ENCODE measurements around the gene BOD1L2. TPM values are rescaled to one million over a fixed set of nuclear protein-coding genes. Genes with fewer than 3 reads are reported as not detected.

Gene BOD1L2
- total RNA-seq, 2 donors from 2014 or later = not detected

DNA sequence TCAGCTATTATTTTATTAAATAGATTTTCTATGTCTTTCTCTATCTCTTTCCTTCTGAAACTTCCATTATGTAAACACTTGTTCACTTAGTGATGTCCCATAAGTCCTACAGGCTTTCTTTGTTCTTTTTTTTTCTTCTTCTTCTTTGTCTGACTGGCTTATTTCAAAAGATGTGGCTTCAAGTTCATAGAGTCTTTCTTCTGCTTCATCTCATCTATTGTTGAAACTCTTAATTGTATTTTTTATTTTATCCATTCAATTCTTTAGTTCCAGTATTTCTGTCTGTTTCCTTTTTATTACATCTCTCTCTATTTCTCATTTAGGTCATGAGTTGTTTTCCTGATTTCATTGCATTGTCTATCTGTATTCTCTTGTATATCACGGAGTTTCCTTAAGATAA, 38.5 kb downstream of the BOD1L2 start:
- DNase-seq (no peak), ATAC-seq (no peak)
- intact Hi-C loops (cut with DNase I) = no loop called here
- H3K36me3 ChIP-seq (replicated peaks in 1 of 2; ENCODE audit: insufficient read depth in 1 of 2, low read depth in 2 of 2) = no peaks in the 10 kb centered on the region
- peaks cover 0 to 12% (median 0%) of the 10 kb centered on the region in 3 donors for H3K9me3 ChIP-seq
- no peak overlapping the region for H3K4me3 ChIP-seq
- TF ChIP-seq POLR2A (IDR thresholded peaks at IDR 0.05) = no peak
- TF ChIP-seq, protein P1, sequence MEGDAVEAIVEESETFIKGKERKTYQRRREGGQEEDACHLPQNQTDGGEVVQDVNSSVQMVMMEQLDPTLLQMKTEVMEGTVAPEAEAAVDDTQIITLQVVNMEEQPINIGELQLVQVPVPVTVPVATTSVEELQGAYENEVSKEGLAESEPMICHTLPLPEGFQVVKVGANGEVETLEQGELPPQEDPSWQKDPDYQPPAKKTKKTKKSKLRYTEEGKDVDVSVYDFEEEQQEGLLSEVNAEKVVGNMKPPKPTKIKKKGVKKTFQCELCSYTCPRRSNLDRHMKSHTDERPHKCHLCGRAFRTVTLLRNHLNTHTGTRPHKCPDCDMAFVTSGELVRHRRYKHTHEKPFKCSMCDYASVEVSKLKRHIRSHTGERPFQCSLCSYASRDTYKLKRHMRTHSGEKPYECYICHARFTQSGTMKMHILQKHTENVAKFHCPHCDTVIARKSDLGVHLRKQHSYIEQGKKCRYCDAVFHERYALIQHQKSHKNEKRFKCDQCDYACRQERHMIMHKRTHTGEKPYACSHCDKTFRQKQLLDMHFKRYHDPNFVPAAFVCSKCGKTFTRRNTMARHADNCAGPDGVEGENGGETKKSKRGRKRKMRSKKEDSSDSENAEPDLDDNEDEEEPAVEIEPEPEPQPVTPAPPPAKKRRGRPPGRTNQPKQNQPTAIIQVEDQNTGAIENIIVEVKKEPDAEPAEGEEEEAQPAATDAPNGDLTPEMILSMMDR (IDR thresholded peaks at IDR 0.05) = no peak
- no peaks in the 10 kb centered on the region for H3K27me3 ChIP-seq
- no peaks in the 10 kb centered on the region for H3K4me1 ChIP-seq
- no peak overlapping the region for H3K27ac ChIP-seq
- 41 to 61% methylated on average over 1 of the region's 1 CpG for WGBS, 2 donors

DNA sequence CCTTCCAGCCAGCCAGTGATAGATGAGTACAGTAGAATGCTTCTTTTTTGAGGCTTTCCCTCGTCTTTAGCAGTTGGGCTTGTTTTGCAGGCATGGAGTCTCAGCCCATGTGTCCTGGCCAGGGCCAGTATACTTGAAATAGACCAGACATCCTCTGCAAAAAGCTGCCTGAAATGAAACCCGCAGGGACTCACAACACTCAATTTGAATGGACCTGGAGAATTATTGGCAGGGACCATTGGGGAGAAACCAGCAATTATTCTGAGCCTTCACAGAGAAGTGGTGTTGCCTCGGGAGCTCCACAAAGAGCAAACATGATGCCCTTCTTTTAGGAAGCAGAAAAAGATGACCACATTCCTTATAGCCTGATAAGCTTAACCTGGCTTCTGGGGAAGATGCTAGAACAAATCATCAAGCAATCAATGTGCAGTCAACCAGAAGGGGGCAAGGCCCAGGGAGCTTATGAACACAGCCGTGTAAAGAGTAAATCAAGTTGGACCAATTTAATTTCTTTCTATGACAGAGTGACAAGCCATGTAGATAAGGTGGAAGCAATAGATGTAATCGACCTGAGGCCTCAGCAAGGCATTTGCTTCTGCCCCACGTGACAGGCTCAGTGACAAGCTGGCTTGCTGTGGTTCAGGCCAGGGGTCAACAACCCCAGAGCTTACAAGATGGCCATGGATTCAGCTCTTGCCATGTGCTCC, 42.1 kb downstream of the BOD1L2 start:
- intact Hi-C loops (cut with DNase I) = no loop called here
- Histone ChIP-seq H3K9me3 (peaks cover 0 to 6% (median 0%) of the 10 kb centered on the region in 3 donors), H3K36me3 (replicated peaks in 1 of 2; ENCODE audit: insufficient read depth in 1 of 2, low read depth in 2 of 2) (no peaks in the 10 kb centered on the region), H3K4me1 (no peaks in the 10 kb centered on the region), H3K27ac (no peak overlapping the region), H3K4me3 (no peak overlapping the region), H3K27me3 (no peaks in the 10 kb centered on the region)
- no peak for DNase-seq
- TF ChIP-seq, protein P1 (IDR thresholded peaks at IDR 0.05) = no peak
- TF ChIP-seq POLR2A (IDR thresholded peaks at IDR 0.05) = no peak
- ATAC-seq = no peak
- 19 to 28% methylated on average over 6 of the region's 6 CpGs for WGBS, 2 donors

DNA sequence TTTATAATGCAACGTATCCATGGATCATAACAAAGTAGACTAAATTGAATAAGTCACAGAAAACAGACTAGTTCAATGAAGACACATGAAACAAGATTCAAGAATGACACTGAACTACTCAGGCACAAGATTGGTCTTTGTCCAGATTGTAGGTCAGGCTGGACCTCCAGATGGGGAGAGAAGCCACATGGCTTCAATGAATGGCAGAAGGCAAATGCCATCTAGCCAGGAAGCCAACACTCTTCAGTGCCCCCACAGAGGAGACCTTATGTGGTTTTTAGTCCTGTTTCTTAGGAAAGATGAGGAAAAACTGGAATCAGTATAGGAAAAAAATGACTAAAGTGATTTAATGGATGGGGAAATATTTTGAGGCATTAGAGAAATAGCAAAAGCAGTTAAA, 43.1 kb downstream of the BOD1L2 start:
- no peak for ATAC-seq
- no peak for DNase-seq
- WGBS, 2 donors = 64 to 70% methylated on average over 1 of the region's 1 CpG
- H3K4me3 ChIP-seq = no peak overlapping the region
- peaks cover 0 to under 1% (median 0%) of the 10 kb centered on the region in 3 donors for H3K9me3 ChIP-seq
- no peaks in the 10 kb centered on the region for H3K27me3 ChIP-seq
- no peaks in the 10 kb centered on the region for H3K36me3 ChIP-seq (replicated peaks in 1 of 2; ENCODE audit: insufficient read depth in 1 of 2, low read depth in 2 of 2)
- no peaks in the 10 kb centered on the region for H3K4me1 ChIP-seq
- intact Hi-C loops (cut with DNase I) = no loop called here
- TF ChIP-seq POLR2A (IDR thresholded peaks at IDR 0.05) = no peak
- TF ChIP-seq, protein P1 (IDR thresholded peaks at IDR 0.05) = no peak
- H3K27ac ChIP-seq = no peak overlapping the region

DNA sequence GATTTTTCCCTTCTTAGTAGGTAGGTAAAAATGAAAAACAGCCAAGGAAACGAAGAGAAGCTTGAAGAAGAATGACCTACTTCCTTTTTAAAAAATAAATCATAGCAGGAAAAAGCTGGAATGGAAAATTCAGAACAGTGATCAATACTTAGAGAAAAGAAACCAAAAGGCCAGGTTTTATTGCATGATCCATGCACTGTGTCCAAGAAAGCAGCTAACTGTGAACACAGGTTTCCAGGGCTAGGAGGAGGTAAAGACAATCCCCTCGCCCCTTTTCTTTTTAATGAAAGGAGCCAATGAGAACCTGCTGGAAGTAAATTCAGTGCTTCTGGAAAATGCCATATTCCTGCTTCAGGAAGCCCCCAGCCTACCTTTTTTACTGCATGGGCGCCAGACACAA, 47.2 kb downstream of the BOD1L2 start:
- ATAC-seq (no peak), DNase-seq (no peak)
- Histone ChIP-seq H3K4me3 (no peak overlapping the region), H3K27ac (no peak overlapping the region), H3K27me3 (no peaks in the 10 kb centered on the region), H3K36me3 (replicated peaks in 1 of 2; ENCODE audit: insufficient read depth in 1 of 2, low read depth in 2 of 2) (no peaks in the 10 kb centered on the region), H3K4me1 (no peaks in the 10 kb centered on the region), H3K9me3 (no peaks in the 10 kb centered on the region)
- 35 to 54% methylated on average over 3 of the region's 3 CpGs for WGBS, 2 donors
- TF ChIP-seq POLR2A (IDR thresholded peaks at IDR 0.05) = no peak
- TF ChIP-seq, protein P1 (IDR thresholded peaks at IDR 0.05) = no peak
- intact Hi-C loops (cut with DNase I) = no loop called here

DNA sequence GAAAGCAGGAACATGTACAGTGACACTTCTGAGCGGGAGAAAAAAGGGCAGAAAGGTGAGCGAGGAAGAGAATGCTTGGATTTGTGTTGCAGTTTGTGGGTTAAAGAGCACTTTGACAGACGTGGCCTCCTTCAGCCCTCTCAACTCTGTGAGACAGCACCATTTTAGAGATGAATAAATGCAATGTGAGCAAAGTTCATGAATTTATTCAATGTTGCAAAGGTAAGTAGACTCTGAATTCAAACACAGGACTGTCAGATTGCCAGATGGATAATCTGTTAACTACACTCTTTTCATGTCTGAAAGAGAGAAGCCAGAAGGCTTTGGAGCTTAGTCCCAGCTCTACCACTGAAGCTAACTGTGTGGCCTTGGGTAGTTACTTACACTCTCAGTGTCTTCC, 47.7 kb downstream of the BOD1L2 start:
- H3K27me3 ChIP-seq = no peaks in the 10 kb centered on the region
- intact Hi-C loops (cut with DNase I) = no loop called here
- WGBS, 2 donors = 56 to 72% methylated on average over 3 of the region's 3 CpGs
- no peaks in the 10 kb centered on the region for H3K9me3 ChIP-seq
- no peak overlapping the region for H3K4me3 ChIP-seq
- no peaks in the 10 kb centered on the region for H3K36me3 ChIP-seq (replicated peaks in 1 of 2; ENCODE audit: insufficient read depth in 1 of 2, low read depth in 2 of 2)
- H3K27ac ChIP-seq = no peak overlapping the region
- TF ChIP-seq, protein P1 (IDR thresholded peaks at IDR 0.05) = no peak
- TF ChIP-seq POLR2A (IDR thresholded peaks at IDR 0.05) = no peak
- ATAC-seq = no peak
- DNase-seq = no peak
- no peaks in the 10 kb centered on the region for H3K4me1 ChIP-seq

Data from body of pancreas (tissue), 4 donors.